GM06990 (cell line): ENCODE data around the gene STRBP.

Experiments used
- DNase-seq: peaks from one replicate; pipeline ENCODE4 v3.0.0-alpha.2; 2011; ENCODE audit not compliant: insufficient read length; ENCODE audit errors: extremely low read depth
- H3K27me3 ChIP-seq: replicated peaks from 2 replicates; pipeline ENCODE4 v1.6.0; 2011; ENCODE audit warnings: low read length; ENCODE audit not compliant: control insufficient read depth, insufficient read depth
- H3K36me3 ChIP-seq: 2 replicates; pipeline ENCODE4 v1.5.1; 2011; ENCODE audit warnings: low read length; ENCODE audit not compliant: control insufficient read depth, insufficient read depth
- H3K4me3 ChIP-seq: replicated peaks from 2 replicates; pipeline ENCODE4 v1.5.1; 2011; ENCODE audit warnings: low read depth, mild to moderate bottlenecking, control low read depth, low read length
- TF ChIP-seq, protein P1 (sequence below): IDR thresholded peaks from 2 replicates; pipeline ENCODE4 v1.5.1; 2011; ENCODE audit warnings: low read length, control low read depth, mild to moderate bottlenecking, inconsistent platforms; ENCODE audit not compliant: insufficient read depth, poor library complexity, severe bottlenecking

STRBP gene

DNA sequence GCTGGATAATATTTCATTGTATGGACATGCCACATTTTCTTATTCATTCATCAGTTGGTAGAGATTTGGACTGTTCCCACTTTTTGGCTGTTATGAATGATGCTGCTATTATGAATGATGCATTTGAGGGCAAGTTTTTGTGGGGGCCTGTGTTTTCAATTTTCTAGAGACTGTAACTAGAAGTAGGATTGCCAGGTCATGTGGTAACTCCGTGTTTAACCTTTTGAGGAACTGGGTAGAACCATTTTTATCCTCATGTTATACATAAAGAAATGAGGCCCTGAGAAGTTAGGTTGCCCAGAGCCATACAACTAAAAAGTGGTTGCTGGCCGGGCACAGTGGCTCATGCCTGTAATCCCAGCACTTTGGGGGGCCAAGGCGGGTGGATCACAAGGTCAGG, 22.4 kb upstream of the STRBP start:
- Histone ChIP-seq H3K4me3 (no peak overlapping the region), H3K27me3 (no peaks in the 10 kb centered on the region), H3K36me3 (no peaks in the 10 kb centered on the region)
- TF ChIP-seq, protein P1, sequence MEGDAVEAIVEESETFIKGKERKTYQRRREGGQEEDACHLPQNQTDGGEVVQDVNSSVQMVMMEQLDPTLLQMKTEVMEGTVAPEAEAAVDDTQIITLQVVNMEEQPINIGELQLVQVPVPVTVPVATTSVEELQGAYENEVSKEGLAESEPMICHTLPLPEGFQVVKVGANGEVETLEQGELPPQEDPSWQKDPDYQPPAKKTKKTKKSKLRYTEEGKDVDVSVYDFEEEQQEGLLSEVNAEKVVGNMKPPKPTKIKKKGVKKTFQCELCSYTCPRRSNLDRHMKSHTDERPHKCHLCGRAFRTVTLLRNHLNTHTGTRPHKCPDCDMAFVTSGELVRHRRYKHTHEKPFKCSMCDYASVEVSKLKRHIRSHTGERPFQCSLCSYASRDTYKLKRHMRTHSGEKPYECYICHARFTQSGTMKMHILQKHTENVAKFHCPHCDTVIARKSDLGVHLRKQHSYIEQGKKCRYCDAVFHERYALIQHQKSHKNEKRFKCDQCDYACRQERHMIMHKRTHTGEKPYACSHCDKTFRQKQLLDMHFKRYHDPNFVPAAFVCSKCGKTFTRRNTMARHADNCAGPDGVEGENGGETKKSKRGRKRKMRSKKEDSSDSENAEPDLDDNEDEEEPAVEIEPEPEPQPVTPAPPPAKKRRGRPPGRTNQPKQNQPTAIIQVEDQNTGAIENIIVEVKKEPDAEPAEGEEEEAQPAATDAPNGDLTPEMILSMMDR = no peak
- no peak for DNase-seq

DNA sequence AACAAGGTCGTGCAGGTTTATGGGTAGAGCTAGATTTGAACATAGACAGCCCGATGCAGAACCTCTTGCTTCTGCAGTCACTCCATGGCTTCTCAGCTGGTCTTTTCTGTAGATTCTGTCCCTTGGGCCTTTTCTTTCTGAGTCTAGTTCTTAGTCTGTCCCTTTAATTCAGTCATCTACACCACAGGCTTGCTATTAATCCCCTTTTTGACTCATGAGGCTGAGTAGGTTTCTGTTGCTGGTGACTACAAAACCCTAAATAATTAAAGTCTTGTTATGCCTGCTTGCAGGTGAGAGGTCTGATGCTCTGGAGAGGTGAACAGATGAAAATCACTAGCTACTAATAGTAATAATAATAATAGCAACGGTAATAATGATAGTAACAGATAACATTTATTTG, 19.3 kb upstream of the STRBP start:
- TF ChIP-seq, protein P1 = no peak
- DNase-seq = no peak
- no peak overlapping the region for H3K4me3 ChIP-seq
- no peaks in the 10 kb centered on the region for H3K36me3 ChIP-seq
- H3K27me3 ChIP-seq = no peaks in the 10 kb centered on the region

DNA sequence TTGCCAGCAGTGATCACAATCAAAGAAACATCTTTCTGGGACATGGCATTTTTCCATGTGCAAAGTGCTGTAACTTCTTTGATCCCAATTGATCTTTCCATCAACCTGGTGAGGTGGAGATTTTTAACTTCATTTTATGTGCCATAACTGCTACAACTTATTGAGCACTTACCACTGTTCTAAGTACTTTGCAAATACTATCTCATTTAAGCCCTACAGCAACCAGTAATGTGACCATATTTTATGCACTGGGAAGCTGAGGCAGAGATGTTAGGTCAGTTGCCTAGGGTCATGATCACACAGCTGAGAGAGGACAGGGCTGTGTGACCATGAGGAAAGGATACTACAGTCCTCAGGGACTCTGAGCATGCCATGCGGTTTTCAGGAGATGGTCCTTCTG, 17.9 kb upstream of the STRBP start:
- TF ChIP-seq, protein P1 = no peak
- H3K36me3 ChIP-seq = no peaks in the 10 kb centered on the region
- no peak for DNase-seq
- H3K4me3 ChIP-seq = no peak overlapping the region
- no peaks in the 10 kb centered on the region; the same call in 1 of the 2 replicates for H3K27me3 ChIP-seq

DNA sequence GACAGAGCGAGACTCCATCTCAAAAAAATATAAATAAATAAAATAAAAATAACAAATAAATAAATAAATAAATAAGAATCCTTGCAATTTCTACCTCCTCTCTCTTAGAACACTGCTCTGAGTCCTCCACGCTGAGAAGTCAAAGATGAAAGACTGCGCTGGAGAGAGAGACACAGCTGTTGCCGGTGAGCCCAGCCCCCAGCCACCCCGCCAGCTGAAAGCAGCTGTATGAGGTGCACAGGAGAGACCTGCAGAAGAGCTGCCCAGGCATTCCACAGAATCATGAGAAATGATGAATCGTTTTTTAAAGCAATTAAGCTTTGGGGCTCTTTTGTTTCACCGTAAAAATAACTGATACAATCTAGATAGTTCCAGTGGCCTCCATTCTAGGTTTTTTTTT, 16.3 kb upstream of the STRBP start:
- no peak for DNase-seq
- Histone ChIP-seq H3K36me3 (no peaks in the 10 kb centered on the region), H3K27me3 (no peaks in the 10 kb centered on the region; the same call in 1 of the 2 replicates), H3K4me3 (no peak overlapping the region)
- TF ChIP-seq, protein P1 = no peak

DNA sequence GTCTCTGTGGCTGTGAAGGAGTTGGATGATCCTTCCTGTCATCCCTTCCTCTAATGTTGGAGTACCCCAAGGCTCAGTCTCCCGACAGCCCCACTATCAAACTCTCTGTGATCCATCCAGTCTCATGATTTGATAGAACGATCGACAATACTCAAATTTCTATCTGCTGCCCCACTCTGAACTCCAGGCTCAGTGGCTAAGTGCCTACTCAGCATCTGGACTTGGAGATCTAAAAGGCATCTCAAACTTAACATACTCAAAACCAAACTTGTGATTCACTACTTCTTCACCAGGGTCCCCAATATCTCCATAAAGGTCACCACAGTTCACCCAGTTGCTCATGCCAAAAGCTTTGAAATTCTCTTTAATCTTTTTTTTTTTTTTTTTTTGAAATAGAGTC, 15.1 kb upstream of the STRBP start:
- no peak overlapping the region for H3K4me3 ChIP-seq
- no peaks in the 10 kb centered on the region; the same call in 1 of the 2 replicates for H3K27me3 ChIP-seq
- no peak for DNase-seq
- TF ChIP-seq, protein P1 = no peak
- H3K36me3 ChIP-seq = no peaks in the 10 kb centered on the region

DNA sequence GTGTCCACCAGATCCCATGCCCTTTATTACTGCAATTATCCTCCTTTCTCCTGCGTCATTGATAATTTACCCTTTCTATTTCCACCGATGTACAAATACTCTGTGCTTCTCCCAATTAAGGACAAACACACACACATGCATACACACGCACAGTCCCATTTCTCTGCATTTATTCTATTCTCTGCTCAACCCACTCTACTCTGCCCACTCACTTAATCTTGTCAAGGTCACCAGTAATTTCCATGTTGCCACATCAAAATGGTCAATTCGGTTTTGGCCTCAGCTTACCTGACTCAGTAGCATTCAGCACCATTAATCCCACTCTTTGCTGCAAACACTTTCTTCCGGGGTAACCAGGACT, 14.6 kb upstream of the STRBP start:
- H3K36me3 ChIP-seq = no peaks in the 10 kb centered on the region
- TF ChIP-seq, protein P1 = no peak
- no peak for DNase-seq
- H3K27me3 ChIP-seq = no peaks in the 10 kb centered on the region; the same call in 1 of the 2 replicates
- no peak overlapping the region for H3K4me3 ChIP-seq
